Left renal pelvis (tissue), 4 donors: ENCODE measurements around the gene CST7. TPM values are rescaled to one million over a fixed set of nuclear protein-coding genes. Genes with fewer than 3 reads are reported as not detected.

Experiments used
- DNase-seq, 4 donors: peaks; one replicate each; pipeline ENCODE4 v3.0.0-alpha.2; 2013; ENCODE audit warnings: low read depth in 4 of 4, low spot score in 3 of 4
- polyA plus RNA-seq, 4 donors: library from polyadenylated mRNA; unstranded; fragments of 120-200 nt; gene quantifications; one replicate each; pipeline ENCODE4 v1.2.1, GENCODE V29; 2013; ENCODE audit not compliant: insufficient read length in 4 of 4

CST7 gene
- polyA plus RNA-seq, 4 donors, result 0.19 to 0.92 (median 0.75) TPM

- DNase-seq, result no peak
These were observed 1.2 kb downstream of the CST7 start for GRCh38 chr20:24950128-24950835.

- DNase-seq, result no peak
These were observed 1.9 kb downstream of the CST7 start for GRCh38 chr20:24950836-24951525.

DNA sequence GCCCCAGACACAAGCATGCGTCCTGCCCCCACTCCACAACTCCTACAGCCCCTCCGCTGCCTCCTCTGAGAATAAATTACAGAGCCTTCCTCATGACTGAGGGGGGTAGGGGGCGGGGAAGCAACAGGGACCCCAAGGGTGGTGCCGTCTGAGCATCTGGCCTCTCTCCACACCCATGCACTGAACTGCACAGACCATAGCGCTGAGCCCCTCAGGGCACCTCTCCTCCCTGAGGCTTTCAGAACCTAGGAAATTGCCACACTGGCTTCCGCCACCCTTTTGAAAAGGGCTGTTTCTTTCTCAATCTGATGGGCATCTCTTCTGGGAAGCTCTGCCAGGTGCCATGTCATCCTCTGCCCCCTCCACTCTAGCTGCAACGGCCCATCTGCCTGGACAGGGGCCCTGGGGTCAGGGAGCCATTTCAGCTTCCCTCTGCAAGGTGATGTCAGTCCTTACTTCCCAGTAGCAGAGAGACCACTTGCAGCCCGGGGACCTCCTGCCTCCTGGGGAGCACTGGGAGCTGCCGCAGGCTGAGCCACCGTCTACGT, 2.5 kb downstream of the CST7 start:
- no peak for DNase-seq

DNA sequence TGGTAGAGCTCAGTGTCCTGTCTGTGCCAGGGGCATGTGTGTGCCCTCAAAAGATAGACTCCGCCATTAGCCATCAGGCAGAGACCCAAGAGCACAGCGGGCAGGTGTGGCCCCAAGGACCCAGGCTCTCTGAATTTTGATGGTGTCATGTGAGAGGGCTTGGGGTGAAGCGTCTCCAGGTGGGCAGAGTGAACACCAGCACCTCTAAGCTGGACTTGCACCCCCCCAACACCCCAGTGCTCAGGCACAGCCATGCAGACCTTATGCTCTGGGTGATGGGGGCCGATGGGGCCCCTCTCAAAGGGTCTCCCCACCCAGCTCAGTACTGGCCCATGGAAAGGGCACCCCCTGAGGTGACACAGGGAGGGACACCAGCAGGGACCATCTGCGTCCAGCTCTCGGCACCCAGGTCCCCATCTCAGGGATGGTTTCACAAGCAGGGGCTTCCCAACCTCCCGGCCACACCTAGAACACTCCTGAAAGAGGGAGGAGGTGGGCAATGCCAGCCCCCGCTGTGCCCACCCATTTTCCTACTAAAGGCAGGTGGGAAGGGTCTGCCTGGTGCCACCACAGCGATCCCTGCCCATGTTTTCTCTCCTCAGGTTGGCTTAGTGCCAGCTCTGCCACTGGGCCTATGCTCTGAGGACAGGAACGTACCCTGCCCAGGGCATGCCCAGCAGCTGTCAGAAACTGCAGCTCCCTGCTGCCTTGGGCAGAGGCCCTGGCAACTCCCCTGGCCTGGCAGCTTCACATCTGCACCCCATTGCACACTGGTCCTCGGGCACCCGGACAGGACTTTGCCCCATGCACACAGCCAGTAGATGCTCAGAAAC, 3.5 kb downstream of the CST7 start:
- no peak for DNase-seq

- DNase-seq, result no peak
These were observed 4.1 kb downstream of the CST7 start for GRCh38 chr20:24953209-24953575.

DNA sequence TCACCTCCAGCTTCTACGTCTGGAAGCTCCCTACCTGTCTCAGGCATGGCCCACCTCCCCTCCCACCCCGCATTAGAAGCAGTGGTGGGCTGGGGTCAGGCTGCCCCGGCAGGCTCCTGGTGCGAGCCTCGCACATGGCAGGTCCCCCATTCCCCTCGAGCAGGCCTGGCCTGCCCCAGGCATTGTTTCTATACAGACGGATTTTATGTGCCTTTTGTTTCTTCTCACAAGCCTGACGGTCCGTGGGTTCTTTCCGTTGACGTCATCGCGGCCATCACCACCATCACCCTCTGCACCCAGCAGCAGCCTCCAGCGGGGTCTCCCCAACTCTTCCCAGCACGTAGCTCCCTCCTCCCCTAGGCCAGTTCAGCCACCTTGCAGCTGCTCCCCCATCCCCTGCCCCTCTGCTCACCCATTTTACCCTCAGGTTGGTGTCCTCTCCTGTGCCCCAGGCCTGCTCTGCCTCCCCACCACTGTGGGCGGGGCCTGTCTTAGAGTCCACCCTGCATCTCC, 4.6 kb downstream of the CST7 start:
- no peak for DNase-seq

GRCh38 chr20:24954151-24954550, 5.1 kb downstream of the CST7 start:
- no peak for DNase-seq

DNA sequence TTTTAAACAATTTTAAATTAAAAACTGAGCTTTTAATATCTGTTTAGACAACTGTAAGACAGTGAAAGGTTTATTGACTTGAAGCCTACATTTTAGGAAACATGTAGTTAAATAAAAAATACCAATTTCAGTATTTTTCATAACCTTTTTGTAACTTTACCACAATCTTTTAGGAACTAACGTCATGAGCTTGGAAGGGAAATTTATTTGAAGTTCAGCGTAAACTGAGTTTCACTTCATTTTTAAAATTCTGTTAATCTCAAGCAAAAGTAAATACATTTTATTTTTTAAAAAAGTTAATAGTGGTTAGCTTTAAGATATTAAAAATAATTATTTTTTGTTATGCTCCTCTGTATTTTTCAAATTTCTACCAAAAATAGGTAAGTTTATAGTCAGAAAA, 5.5 kb downstream of the CST7 start:
- no peak for DNase-seq

- DNase-seq, result no peak
These were observed 6.0 kb downstream of the CST7 start for GRCh38 chr20:24955045-24955444.

- DNase-seq, result no peak
These were observed 7.2 kb downstream of the CST7 start for GRCh38 chr20:24956001-24956841.

DNA sequence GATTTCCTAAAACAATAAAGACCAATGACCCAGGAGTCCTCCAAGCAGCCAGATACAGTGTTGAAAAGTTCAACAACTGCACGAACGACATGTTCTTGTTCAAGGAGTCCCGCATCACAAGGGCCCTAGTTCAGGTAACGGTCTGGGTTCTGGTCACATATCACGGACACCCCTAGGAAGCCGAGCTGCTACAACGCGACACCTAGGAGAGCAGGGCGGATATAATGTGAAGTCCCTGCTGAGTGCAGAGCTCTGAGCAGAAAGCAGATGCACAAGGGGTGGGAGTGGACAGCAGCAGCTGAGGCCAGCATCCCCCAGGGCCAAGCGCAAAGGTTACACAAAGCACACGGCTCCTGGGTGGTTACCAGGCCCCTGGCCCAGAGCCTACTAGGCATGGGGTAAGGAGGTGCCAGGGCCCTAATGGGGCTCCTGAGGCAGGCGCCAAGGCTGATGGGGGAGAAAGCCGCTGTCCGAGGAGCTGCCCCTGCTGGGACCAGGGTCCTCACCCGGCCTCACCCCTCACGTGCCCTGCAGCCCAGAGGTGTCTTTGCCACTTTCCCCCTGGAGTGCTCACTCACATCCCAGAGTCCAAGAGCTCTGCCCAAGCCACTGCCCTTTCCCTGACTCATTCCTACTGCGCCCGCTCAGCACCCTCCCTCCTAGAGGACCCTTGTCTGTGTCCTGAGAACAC, 8.4 kb downstream of the CST7 start:
- no peak for DNase-seq

- DNase-seq, result no peak
These were observed 9.7 kb downstream of the CST7 start for GRCh38 chr20:24958506-24959385.

DNA sequence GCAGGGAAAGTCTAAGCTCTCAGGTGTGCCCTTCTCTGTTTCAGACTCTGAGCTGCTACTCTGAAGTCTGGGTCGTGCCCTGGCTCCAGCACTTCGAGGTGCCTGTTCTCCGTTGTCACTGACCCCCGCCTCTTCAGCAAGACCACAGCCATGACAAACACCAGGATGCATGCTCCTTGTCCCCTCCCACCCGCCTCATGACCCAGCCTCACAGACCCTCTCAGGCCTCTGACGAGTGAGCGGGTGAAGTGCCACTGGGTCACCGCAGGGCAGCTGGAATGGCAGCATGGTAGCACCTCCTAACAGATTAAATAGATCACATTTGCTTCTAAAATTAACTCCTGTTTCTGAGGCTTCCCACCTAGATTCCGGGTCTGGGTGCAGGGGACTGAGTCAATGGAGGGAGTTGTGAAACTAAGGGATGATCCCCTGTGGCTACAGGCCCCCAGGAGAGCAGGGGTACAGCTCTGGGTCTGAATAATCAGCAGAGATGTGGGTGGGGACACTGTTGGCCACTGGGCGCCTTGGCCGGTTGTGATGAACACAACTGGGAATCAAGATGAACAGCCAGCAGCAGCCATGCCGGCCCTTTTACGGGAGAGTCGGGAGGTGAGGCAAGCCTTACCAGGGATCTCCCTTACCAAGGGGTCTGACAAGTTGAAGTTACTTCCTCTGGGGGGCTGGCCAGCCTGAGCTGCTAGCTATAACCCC, 10.7 kb downstream of the CST7 start:
- DNase-seq, result no peak

GRCh38 chr20:24960302-24960801, 11.3 kb downstream of the CST7 start:
- no peak for DNase-seq

DNA sequence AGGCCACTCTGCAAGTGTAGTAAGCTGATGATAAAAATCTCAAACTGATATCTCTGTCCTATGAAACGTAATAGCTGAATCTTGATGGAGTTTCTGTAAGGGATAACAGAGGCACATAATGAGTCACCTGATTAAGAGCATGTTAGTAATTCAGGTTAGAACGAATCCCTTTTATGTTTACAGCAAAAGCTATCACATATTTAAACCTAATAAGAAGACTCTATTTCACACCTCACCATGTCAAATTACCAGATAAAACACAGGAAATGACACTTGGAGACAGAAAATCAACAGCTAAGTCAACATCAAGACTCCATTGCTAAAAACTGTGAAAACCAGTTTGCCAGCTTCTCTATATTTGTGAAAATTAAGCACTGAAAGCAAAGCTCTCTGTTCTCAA, 11.8 kb downstream of the CST7 start:
- DNase-seq, result no peak

GRCh38 chr20:24961384-24962181, 12.5 kb downstream of the CST7 start:
- no peak for DNase-seq

DNA sequence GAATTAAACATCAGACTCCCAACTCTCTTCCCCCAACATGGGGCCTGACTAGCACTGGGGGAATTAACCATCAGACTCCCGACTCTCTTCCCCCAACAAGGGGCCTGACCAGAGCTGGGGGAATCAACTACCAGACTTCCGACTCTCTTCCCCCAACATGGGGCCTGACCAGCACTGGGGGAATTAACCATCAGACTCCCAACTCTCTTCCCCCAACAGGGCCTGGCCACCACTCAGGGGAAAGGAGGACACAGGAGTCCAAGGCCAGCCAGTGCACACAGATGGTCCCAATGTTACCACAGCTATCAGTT, 13.1 kb downstream of the CST7 start:
- no peak for DNase-seq
